Mucosa of stomach (tissue), 1 donor: ENCODE results near the gene LILRA5.
"Not testable (repeated sequence)": the region's sequence is repeated elsewhere in the genome, so short reads cannot be mapped to it uniquely, and the experiment has no call there.

ENCODE experiments used
- H3K27me3 ChIP-seq: one replicate; pipeline ENCODE4 v1.7.0; 2013; ENCODE audit warnings: mild to moderate bottlenecking, low read length; ENCODE audit not compliant: control insufficient read depth, insufficient read depth
- H3K36me3 ChIP-seq: one replicate; pipeline ENCODE4 v1.7.0; 2013; ENCODE audit warnings: low read length; ENCODE audit not compliant: control insufficient read depth, insufficient read depth
- H3K4me1 ChIP-seq: one replicate; pipeline ENCODE4 v1.7.0; 2013; ENCODE audit warnings: mild to moderate bottlenecking, low read length; ENCODE audit not compliant: control insufficient read depth, insufficient read depth
- H3K4me3 ChIP-seq: one replicate; pipeline ENCODE4 v1.7.0; 2013; ENCODE audit warnings: low read length
- H3K9ac ChIP-seq: one replicate; pipeline ENCODE4 v1.7.0; 2013; ENCODE audit warnings: mild to moderate bottlenecking, low read length, moderate library complexity
- H3K9me3 ChIP-seq: one replicate; pipeline ENCODE4 v1.7.0; 2013; ENCODE audit warnings: mild to moderate bottlenecking, low read length, moderate library complexity; ENCODE audit not compliant: control insufficient read depth
- donor health status: Pancreatic carcinoma.

The LILRA5 gene

GRCh38 chr19:54329476-54330165 lies 16.7 kb upstream of the LILRA5 start:
- H3K27me3 ChIP-seq: peaks cover 3% of the 10 kb centered on the region
- H3K36me3 ChIP-seq: no peaks in the 10 kb centered on the region
- no peaks in the 10 kb centered on the region for H3K9me3 ChIP-seq

GRCh38 chr19:54328781-54329180 lies 15.8 kb upstream of the LILRA5 start:
- H3K4me3 ChIP-seq, H3K9me3 ChIP-seq, H3K4me1 ChIP-seq: not testable (repeated sequence)

More at GRCh38 chr19:54329476-54330165, 16.7 kb upstream of the LILRA5 start:
- Histone ChIP-seq H3K4me3 (no peak overlapping the region), H3K9ac (no peak overlapping the region), H3K4me1 (no peaks in the 10 kb centered on the region)

GRCh38 chr19:54325631-54326030 lies 12.7 kb upstream of the LILRA5 start:
- Histone ChIP-seq H3K9ac (no peak overlapping the region), H3K4me1 (no peaks in the 10 kb centered on the region), H3K27me3 (peaks cover 3% of the 10 kb centered on the region), H3K36me3 (no peaks in the 10 kb centered on the region), H3K9me3 (no peaks in the 10 kb centered on the region), H3K4me3 (no peak overlapping the region)

More at GRCh38 chr19:54328781-54329180, 15.8 kb upstream of the LILRA5 start:
- not testable (repeated sequence) for H3K9ac ChIP-seq, H3K27me3 ChIP-seq, H3K36me3 ChIP-seq

GRCh38 chr19:54325194-54325621 lies 12.2 kb upstream of the LILRA5 start:
- peak overlapping the region; percentile 7 for H3K9ac ChIP-seq
- peaks cover 3% of the 10 kb centered on the region for H3K27me3 ChIP-seq
- H3K4me1 ChIP-seq: no peaks in the 10 kb centered on the region
- H3K4me3 ChIP-seq: no peak overlapping the region
- no peaks in the 10 kb centered on the region for H3K36me3 ChIP-seq
- no peaks in the 10 kb centered on the region for H3K9me3 ChIP-seq

- H3K4me1 ChIP-seq: no peaks in the 10 kb centered on the region
- no peak overlapping the region for H3K4me3 ChIP-seq
- H3K9me3 ChIP-seq: no peaks in the 10 kb centered on the region
- H3K9ac ChIP-seq: no peak overlapping the region
- no peaks in the 10 kb centered on the region for H3K36me3 ChIP-seq
- H3K27me3 ChIP-seq: peaks cover 3% of the 10 kb centered on the region
These were observed 11.1 kb upstream of the LILRA5 start for GRCh38 chr19:54324071-54324470.

GRCh38 chr19:54322934-54323333 lies 10.0 kb upstream of the LILRA5 start:
- H3K9ac ChIP-seq, H3K4me3 ChIP-seq, H3K27me3 ChIP-seq, H3K4me1 ChIP-seq, H3K36me3 ChIP-seq, H3K9me3 ChIP-seq: not testable (repeated sequence)

- H3K4me3 ChIP-seq, H3K9ac ChIP-seq, H3K36me3 ChIP-seq, H3K9me3 ChIP-seq, H3K4me1 ChIP-seq, H3K27me3 ChIP-seq: not testable (repeated sequence)
These were observed 9.3 kb upstream of the LILRA5 start for GRCh38 chr19:54322295-54322694.

- H3K9me3 ChIP-seq: no peaks in the 10 kb centered on the region
- H3K36me3 ChIP-seq: no peaks in the 10 kb centered on the region
- H3K4me1 ChIP-seq: no peaks in the 10 kb centered on the region
- H3K9ac ChIP-seq: no peak overlapping the region
- H3K27me3 ChIP-seq: peaks cover 5% of the 10 kb centered on the region
- H3K4me3 ChIP-seq: no peak overlapping the region
These were observed 7.1 kb upstream of the LILRA5 start for GRCh38 chr19:54319892-54320670.

- Histone ChIP-seq H3K27me3 (peaks cover 4% of the 10 kb centered on the region), H3K9me3 (no peaks in the 10 kb centered on the region), H3K36me3 (no peaks in the 10 kb centered on the region), H3K4me3 (no peak overlapping the region), H3K4me1 (no peaks in the 10 kb centered on the region), H3K9ac (no peak overlapping the region)
These were observed 6.1 kb upstream of the LILRA5 start for GRCh38 chr19:54319049-54319448.

- Histone ChIP-seq H3K9ac (no peak overlapping the region), H3K36me3 (no peaks in the 10 kb centered on the region), H3K9me3 (no peaks in the 10 kb centered on the region), H3K4me1 (no peaks in the 10 kb centered on the region), H3K27me3 (peaks cover 4% of the 10 kb centered on the region), H3K4me3 (no peak overlapping the region)
These were observed 4.9 kb upstream of the LILRA5 start for GRCh38 chr19:54317965-54318240.

GRCh38 chr19:54317108-54317964 lies 4.4 kb upstream of the LILRA5 start:
- H3K4me3 ChIP-seq: no peak overlapping the region

GRCh38 chr19:54316746-54317107 lies 3.8 kb upstream of the LILRA5 start:
- H3K27me3 ChIP-seq: peaks cover 4% of the 10 kb centered on the region
- no peak overlapping the region for H3K4me3 ChIP-seq
- no peak overlapping the region for H3K9ac ChIP-seq
- no peaks in the 10 kb centered on the region for H3K9me3 ChIP-seq
- no peaks in the 10 kb centered on the region for H3K4me1 ChIP-seq
- no peaks in the 10 kb centered on the region for H3K36me3 ChIP-seq

More at GRCh38 chr19:54317108-54317964, 4.4 kb upstream of the LILRA5 start:
- H3K36me3 ChIP-seq: no peaks in the 10 kb centered on the region
- no peaks in the 10 kb centered on the region for H3K9me3 ChIP-seq
- peaks cover 4% of the 10 kb centered on the region for H3K27me3 ChIP-seq
- H3K4me1 ChIP-seq: no peaks in the 10 kb centered on the region
- H3K9ac ChIP-seq: no peak overlapping the region
